GM23338 (cell line): ENCODE data around the gene WDSUB1.

Experiments
- CREB1 ChIP-seq: fragments of 250-450 bp; sonication (Bioruptor Pico); IDR thresholded peaks from 2 replicates; pipeline ENCODE4 v1.5.0; 2020; ENCODE audit warnings: low read depth, mild to moderate bottlenecking, moderate library complexity
- CTCF ChIP-seq, 2 experiments: fragments of 200-600 bp in 1 of 2; sonication (generic) in 1 of 2; conservative IDR thresholded peaks; 2 replicates each; pipeline versions ENCODE4 v1.5.1 to v1.6.1; 2016 to 2017; ENCODE audit warnings: antibody characterized with exemption in 2 of 2, low read depth in 2 of 2, mild to moderate bottlenecking in 2 of 2, moderate library complexity in 1 of 2
- EZH2 ChIP-seq: fragments of 200-600 bp; sonication (generic); IDR thresholded peaks from one replicate; pipeline ENCODE4 v1.8.0; 2017; ENCODE audit warnings: antibody characterized with exemption, mild to moderate bottlenecking, low read depth; ENCODE audit not compliant: unreplicated experiment
- EZH2phosphoT487 ChIP-seq: fragments of 200-600 bp; sonication (generic); IDR thresholded peaks from one replicate; pipeline ENCODE4 v1.8.1; 2018; ENCODE audit warnings: antibody characterized with exemption; ENCODE audit not compliant: unreplicated experiment
- JUNB ChIP-seq: IDR thresholded peaks from one replicate; pipeline ENCODE4 v1.6.1; 2016; ENCODE audit warnings: antibody characterized with exemption; ENCODE audit not compliant: unreplicated experiment
- NANOG ChIP-seq: IDR thresholded peaks from 2 replicates; pipeline ENCODE4 v1.6.1; 2016; ENCODE audit warnings: antibody characterized with exemption, borderline replicate concordance
- POLR2AphosphoS5 ChIP-seq: IDR thresholded peaks from 2 replicates; pipeline ENCODE4 v1.6.1; 2016; ENCODE audit warnings: antibody characterized with exemption, low read depth
- REST ChIP-seq: IDR thresholded peaks from one replicate; pipeline ENCODE4 v1.6.1; 2018; ENCODE audit warnings: antibody characterized with exemption; ENCODE audit not compliant: unreplicated experiment
- ZNF462 ChIP-seq: fragments of 250-450 bp; sonication (Bioruptor Pico); IDR thresholded peaks from 2 replicates; pipeline ENCODE4 v1.5.0; 2020; ENCODE audit warnings: mild to moderate bottlenecking, moderate library complexity
- TF ChIP-seq, protein P1 (sequence below): IDR thresholded peaks from 2 replicates; pipeline ENCODE4 v1.6.1; 2016; ENCODE audit warnings: antibody characterized with exemption

DNA sequence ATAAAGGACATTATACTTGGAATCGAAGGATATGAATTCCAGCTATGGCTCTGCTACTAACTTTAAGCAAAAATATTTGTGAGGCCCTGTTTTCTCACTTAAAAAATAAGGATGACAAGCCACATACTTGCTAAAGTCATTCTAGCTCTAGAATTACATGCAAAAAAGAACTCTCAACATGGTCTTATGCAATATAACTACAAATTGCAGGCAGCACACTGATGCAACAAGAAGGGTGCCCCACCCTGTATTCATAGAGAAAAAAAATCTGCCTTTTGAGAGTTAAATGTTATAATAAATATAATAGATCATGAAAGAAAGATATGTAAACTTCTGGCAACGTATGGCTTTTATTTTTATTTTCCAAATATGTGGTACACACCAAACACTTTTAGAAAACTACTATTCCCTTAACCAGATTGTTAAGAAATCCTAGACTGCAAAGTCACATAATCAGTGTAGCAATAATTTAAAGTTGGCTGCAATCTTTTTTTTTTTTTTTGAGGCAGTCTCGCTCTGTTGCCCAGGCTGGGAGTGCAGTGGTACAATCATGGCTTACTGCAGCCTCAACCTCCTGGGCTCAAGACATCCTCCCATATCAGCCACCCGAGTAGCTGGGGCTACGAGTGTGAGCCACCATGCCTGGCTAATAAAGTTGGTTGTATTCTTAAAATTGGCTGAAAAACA, 40.2 kb upstream of the WDSUB1 start:
- TF ChIP-seq CTCF (conservative IDR thresholded peaks at IDR 0.05; ENCODE audit: low read depth in 2 of 2) (no peak), CREB1 (CRISPR knock-in tag) (no peak), EZH2 (no peak), POLR2AphosphoS5 (no peak), REST (no peak), EZH2phosphoT487 (no peak), NANOG (no peak), JUNB (no peak), ZNF462 (CRISPR knock-in tag) (no peak)
- TF ChIP-seq, protein P1, sequence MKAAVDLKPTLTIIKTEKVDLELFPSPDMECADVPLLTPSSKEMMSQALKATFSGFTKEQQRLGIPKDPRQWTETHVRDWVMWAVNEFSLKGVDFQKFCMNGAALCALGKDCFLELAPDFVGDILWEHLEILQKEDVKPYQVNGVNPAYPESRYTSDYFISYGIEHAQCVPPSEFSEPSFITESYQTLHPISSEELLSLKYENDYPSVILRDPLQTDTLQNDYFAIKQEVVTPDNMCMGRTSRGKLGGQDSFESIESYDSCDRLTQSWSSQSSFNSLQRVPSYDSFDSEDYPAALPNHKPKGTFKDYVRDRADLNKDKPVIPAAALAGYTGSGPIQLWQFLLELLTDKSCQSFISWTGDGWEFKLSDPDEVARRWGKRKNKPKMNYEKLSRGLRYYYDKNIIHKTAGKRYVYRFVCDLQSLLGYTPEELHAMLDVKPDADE, result no peak
